Fibroblast of pulmonary artery (primary cell): ENCODE data around the gene RPTOR.

Experiments used
- DNase-seq: peaks from one replicate; pipeline ENCODE4 v3.0.0-alpha.2; 2010; ENCODE audit warnings: low read depth
- H3K4me3 ChIP-seq: replicated peaks from 2 replicates; pipeline ENCODE4 v1.5.1; 2011; ENCODE audit warnings: low read depth, mild to moderate bottlenecking, control low read depth, low read length, moderate library complexity
- CTCF ChIP-seq: IDR thresholded peaks from 2 replicates; pipeline ENCODE4 v1.5.1; 2011; ENCODE audit warnings: mild to moderate bottlenecking, control low read depth, low read length, inconsistent platforms; ENCODE audit errors: missing control alignments

The RPTOR gene

GRCh38 chr17:80963812-80964543 lies 419.3 kb downstream of the RPTOR start:
- no peak overlapping the region for H3K4me3 ChIP-seq
- DNase-seq, result no peak
- no peak for TF ChIP-seq CTCF

- no peak for TF ChIP-seq CTCF
- no peak for DNase-seq
- no peak overlapping the region for H3K4me3 ChIP-seq
Observed at GRCh38 chr17:80964544-80964856, 419.9 kb downstream of the RPTOR start.

GRCh38 chr17:80964859-80965580 lies 420.4 kb downstream of the RPTOR start:
- TF ChIP-seq CTCF, result no peak
- no peak for DNase-seq
- H3K4me3 ChIP-seq, result no peak overlapping the region

GRCh38 chr17:80965606-80966005 lies 421.0 kb downstream of the RPTOR start:
- no peak for TF ChIP-seq CTCF
- H3K4me3 ChIP-seq, result no peak overlapping the region
- no peak for DNase-seq

- DNase-seq, result no peak
- H3K4me3 ChIP-seq, result no peak overlapping the region
- TF ChIP-seq CTCF, result no peak
Observed at GRCh38 chr17:80967404-80967872, 422.8 kb downstream of the RPTOR start.

GRCh38 chr17:80968602-80969029 lies 424.0 kb downstream of the RPTOR start:
- H3K4me3 ChIP-seq, result no peak overlapping the region

More at GRCh38 chr17:80968602-80969029, 424.0 kb downstream of the RPTOR start:
- no peak for TF ChIP-seq CTCF
- no peak for DNase-seq
